CD4-positive, alpha-beta T cell treated with Interleukin-6 for 4 hours (primary cell): ENCODE data around the gene PPP6R3.
"Not testable (repeated sequence)": the region's sequence is repeated elsewhere in the genome, so short reads cannot be mapped to it uniquely, and the experiment has no call there.

Experiments
- DNase-seq: peaks from one replicate; pipeline ENCODE4 v3.0.0-alpha.2; 2020; ENCODE audit warnings: mixed read lengths

Gene PPP6R3

GRCh38 chr11:68531129-68531693 is 70.7 kb downstream of the PPP6R3 start:
- no peak for DNase-seq

- no peak for DNase-seq
These were observed 72.3 kb downstream of the PPP6R3 start for GRCh38 chr11:68532727-68533369.

- DNase-seq, result no peak
These were observed 73.4 kb downstream of the PPP6R3 start for GRCh38 chr11:68533945-68534344.

GRCh38 chr11:68535098-68535497 is 74.5 kb downstream of the PPP6R3 start:
- no peak for DNase-seq

GRCh38 chr11:68536706-68537105 is 76.2 kb downstream of the PPP6R3 start:
- DNase-seq, result no peak

GRCh38 chr11:68538025-68538424 is 77.5 kb downstream of the PPP6R3 start:
- no peak for DNase-seq

GRCh38 chr11:68539395-68539794 is 78.8 kb downstream of the PPP6R3 start:
- no peak for DNase-seq

- DNase-seq, result not testable (repeated sequence)
These were observed 80.0 kb downstream of the PPP6R3 start for GRCh38 chr11:68540504-68540903.

GRCh38 chr11:68541116-68541515 is 80.6 kb downstream of the PPP6R3 start:
- no peak for DNase-seq

- no peak for DNase-seq
These were observed 81.4 kb downstream of the PPP6R3 start for GRCh38 chr11:68541991-68542390.

GRCh38 chr11:68542617-68543016 is 82.1 kb downstream of the PPP6R3 start:
- no peak for DNase-seq

GRCh38 chr11:68543594-68543993 is 83.0 kb downstream of the PPP6R3 start:
- DNase-seq, result no peak

- no peak for DNase-seq
These were observed 84.8 kb downstream of the PPP6R3 start for GRCh38 chr11:68545347-68545746.

- no peak for DNase-seq
These were observed 85.2 kb downstream of the PPP6R3 start for GRCh38 chr11:68545796-68546195.

- peak; percentile 18 for DNase-seq
These were observed 86.0 kb downstream of the PPP6R3 start for GRCh38 chr11:68546555-68546954.

GRCh38 chr11:68549789-68550484 is 89.4 kb downstream of the PPP6R3 start:
- DNase-seq, result peak; percentile 10

- DNase-seq, result peak; percentile 37
These were observed 89.9 kb downstream of the PPP6R3 start for GRCh38 chr11:68550485-68550817.

GRCh38 chr11:68551223-68551622 is 90.7 kb downstream of the PPP6R3 start:
- DNase-seq, result no peak

- DNase-seq, result no peak
These were observed 91.2 kb downstream of the PPP6R3 start for GRCh38 chr11:68551777-68552176.

- no peak for DNase-seq
These were observed 92.0 kb downstream of the PPP6R3 start for GRCh38 chr11:68552542-68552941.

- no peak for DNase-seq
These were observed 99.7 kb downstream of the PPP6R3 start for GRCh38 chr11:68560216-68560615.

- no peak for DNase-seq
These were observed 102.9 kb downstream of the PPP6R3 start for GRCh38 chr11:68563454-68563853.

- no peak for DNase-seq
These were observed 103.7 kb downstream of the PPP6R3 start for GRCh38 chr11:68564261-68564660.

GRCh38 chr11:68565768-68566167 is 105.2 kb downstream of the PPP6R3 start:
- no peak for DNase-seq

GRCh38 chr11:68567553-68567952 is 107.0 kb downstream of the PPP6R3 start:
- no peak for DNase-seq
